Activated CD8-positive, alpha-beta T cell treated with anti-CD3 and anti-CD28 coated beads, Interleukin-2, amount 10 ng/mL, durations not matched to agents 7 days and 5 days (primary cell): ENCODE results near the gene EFCAB11. TPM values are rescaled to one million over a fixed set of nuclear protein-coding genes. Genes with fewer than 3 reads are reported as not detected.
"Not testable (repeated sequence)": the region's sequence is repeated elsewhere in the genome, so short reads cannot be mapped to it uniquely, and the experiment has no call there.

Experiments used
- ATAC-seq: fragments of 150-1000 bp; cut with Tn5 transposase; one replicate; pipeline ENCODE4 v1.10.0; 2021; ENCODE audit warnings: moderate library complexity
- CTCF ChIA-PET: fragments of 350-600 bp; sonication (Branson Sonifier 250); formaldehyde crosslinking; loops from one replicate; lab custom pipeline; 2021; ENCODE audit warnings: antibody characterized with exemption; lab: Charles Lee
- POLR2A ChIA-PET: fragments of 350-600 bp; sonication (Branson Sonifier 250); formaldehyde crosslinking; loops from one replicate; lab custom pipeline; 2021; ENCODE audit warnings: antibody characterized with exemption; lab: Charles Lee
- DNase-seq: peaks from one replicate; pipeline ENCODE4 v3.0.0-alpha.2; 2020
- H3K27ac Mint-ChIP-seq: one replicate; pipeline ENCODE4 v1.8.0; 2021; ENCODE audit warnings: mild to moderate bottlenecking, mixed read lengths
- H3K27me3 Mint-ChIP-seq: one replicate; pipeline ENCODE4 v1.8.0; 2021; ENCODE audit warnings: low read depth, mixed read lengths
- H3K36me3 Mint-ChIP-seq: one replicate; pipeline ENCODE4 v1.8.0; 2021; ENCODE audit warnings: low read depth, mixed read lengths
- H3K4me1 Mint-ChIP-seq: one replicate; pipeline ENCODE4 v1.8.0; 2021; ENCODE audit warnings: low read depth, mixed read lengths
- H3K4me3 Mint-ChIP-seq: one replicate; pipeline ENCODE4 v1.8.0; 2021; ENCODE audit warnings: mild to moderate bottlenecking, mixed read lengths
- H3K9me3 Mint-ChIP-seq: one replicate; pipeline ENCODE4 v1.8.0; 2022; ENCODE audit warnings: mixed read lengths; ENCODE audit not compliant: insufficient read depth
- total RNA-seq, 2 experiments: library from RNA; stranded (reverse); gene quantifications; one replicate each; pipeline ENCODE4 v1.2.3, GENCODE V29; 2021

The EFCAB11 gene
- total RNA-seq, 2 experiments from 2014 or later, result 9.8 to 11.9 TPM

DNA sequence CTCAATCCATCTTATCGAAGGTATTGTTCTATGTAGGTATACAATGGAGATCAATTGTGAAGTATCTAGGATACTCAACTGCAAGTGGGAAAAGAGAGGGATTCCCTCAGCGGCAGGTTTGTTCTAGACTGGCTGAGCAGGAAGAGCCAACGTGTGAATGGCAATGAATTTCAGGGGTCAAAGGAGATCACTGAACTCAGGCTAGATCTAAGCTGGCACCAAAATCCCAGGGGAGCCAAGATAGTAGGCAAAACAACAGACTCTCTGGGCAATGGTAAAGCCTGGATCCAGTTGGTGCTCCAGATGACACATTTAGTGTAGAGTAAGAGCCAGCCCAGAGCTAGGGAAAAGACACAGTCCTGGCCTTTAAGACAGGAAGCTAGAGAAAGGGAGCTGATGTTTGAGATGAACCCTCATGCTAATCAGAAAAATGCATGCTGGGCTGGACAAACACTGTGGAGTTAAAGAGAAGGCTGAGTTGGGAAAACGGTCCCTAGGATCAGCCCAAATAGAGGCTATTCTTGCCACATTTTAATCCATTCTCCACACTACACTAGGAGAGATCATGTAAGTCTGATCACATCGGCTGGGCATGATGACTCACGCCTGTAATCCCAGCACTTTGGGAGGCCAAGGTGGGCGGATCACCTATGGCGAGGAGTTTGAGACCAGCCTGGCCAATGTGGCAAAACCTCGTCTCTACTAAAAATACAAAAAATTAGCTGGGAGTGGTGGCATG lies 45.6 kb downstream of the EFCAB11 start:
- H3K4me1 Mint-ChIP-seq, result peaks cover 3% of the 10 kb centered on the region
- peaks cover 17% of the 10 kb centered on the region for H3K27me3 Mint-ChIP-seq
- H3K9me3 Mint-ChIP-seq, result no peaks in the 10 kb centered on the region
- H3K27ac Mint-ChIP-seq, result no peak overlapping the region
- H3K4me3 Mint-ChIP-seq, result no peak overlapping the region
- no peak for DNase-seq
- ChIA-PET POLR2A (no interaction called here), CTCF (no interaction called here)
- no peak for ATAC-seq
- H3K36me3 Mint-ChIP-seq, result no peaks in the 10 kb centered on the region

DNA sequence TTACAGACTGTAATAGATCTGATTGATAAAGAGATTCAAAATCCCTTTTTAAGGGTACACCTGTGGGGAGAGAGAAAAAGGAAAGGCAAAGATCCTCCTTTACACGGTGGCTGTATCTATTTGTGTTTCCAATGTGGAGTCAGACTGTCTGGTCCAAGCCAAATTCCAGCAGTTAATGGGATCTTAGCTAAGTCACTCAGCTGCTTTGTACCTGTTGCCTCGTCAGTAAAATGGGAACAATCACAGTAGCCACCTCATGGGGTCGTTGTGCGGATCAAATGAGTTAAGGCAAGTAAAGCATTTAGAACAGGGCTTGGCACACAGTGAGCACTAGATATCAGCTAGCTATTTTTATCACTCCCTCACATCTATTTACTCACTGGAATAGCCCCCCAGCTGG lies 46.9 kb downstream of the EFCAB11 start:
- ATAC-seq, result no peak
- peaks cover 12% of the 10 kb centered on the region for H3K27me3 Mint-ChIP-seq

DNA sequence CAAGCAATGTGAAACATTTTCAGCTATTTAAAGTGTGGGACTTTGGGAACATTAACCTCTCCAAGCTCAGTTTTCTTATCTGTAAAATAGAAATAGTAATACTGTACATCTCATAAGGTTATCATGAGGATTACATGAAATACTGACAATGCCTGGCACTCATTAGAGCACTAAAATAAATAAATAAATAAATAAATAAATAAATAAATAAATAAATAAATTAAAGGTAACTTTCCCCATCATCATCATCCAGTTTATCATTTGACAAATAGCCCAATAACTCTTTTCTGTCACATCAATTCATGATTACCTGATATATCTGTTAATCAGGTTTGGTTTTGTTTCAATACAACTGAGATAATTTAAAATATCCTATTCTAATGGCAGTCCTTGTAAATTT lies 48.5 kb downstream of the EFCAB11 start:
- no peaks in the 10 kb centered on the region for H3K36me3 Mint-ChIP-seq
- no peak overlapping the region for H3K27ac Mint-ChIP-seq
- no peak for DNase-seq
- H3K4me1 Mint-ChIP-seq, result peaks cover 11% of the 10 kb centered on the region
- ChIA-PET POLR2A (no interaction called here), CTCF (no interaction called here)
- peaks cover 3% of the 10 kb centered on the region for H3K27me3 Mint-ChIP-seq
- H3K9me3 Mint-ChIP-seq, result no peaks in the 10 kb centered on the region
- ATAC-seq, result no peak
- no peak overlapping the region for H3K4me3 Mint-ChIP-seq

More for the DNA sequence above, 46.9 kb downstream of the EFCAB11 start:
- no peak overlapping the region for H3K27ac Mint-ChIP-seq
- H3K4me3 Mint-ChIP-seq, result no peak overlapping the region
- no peaks in the 10 kb centered on the region for H3K9me3 Mint-ChIP-seq
- ChIA-PET CTCF (interaction anchor here (0.8 kb wide), 1 partner anchor 32 kb away, joined by 3 read pairs; no protein-coding TSS in a partner anchor), POLR2A (no interaction called here)
- no peak for DNase-seq
- H3K4me1 Mint-ChIP-seq, result peaks cover 11% of the 10 kb centered on the region
- no peaks in the 10 kb centered on the region for H3K36me3 Mint-ChIP-seq

DNA sequence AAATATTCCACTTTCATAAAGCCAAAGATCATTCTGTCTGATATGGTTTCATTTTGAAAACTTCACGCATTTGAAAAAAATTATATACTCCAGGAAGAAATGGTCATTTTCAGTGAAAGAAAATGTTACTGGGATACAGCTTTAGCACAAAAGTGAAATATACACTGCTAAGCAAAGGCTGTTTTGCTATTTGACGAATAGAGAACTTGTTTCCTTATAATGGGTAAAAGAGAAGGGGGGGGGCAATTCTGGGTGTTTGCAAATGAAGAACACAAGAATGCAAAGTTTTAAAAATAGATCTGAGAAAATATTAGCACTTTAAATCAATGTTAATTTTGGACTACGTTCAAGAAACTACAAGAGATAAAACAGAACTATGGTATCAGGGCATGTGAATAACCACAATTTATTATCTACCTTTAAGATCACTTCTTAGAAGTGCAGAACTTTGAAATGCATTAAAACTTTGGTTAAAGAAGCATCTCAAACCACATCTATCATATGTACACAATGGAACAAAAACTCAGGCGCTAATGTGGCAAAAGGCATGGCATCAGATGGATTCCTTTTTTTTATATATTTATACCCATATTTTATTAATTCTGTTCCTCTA lies 51.1 kb downstream of the EFCAB11 start:
- H3K9me3 Mint-ChIP-seq, result no peaks in the 10 kb centered on the region
- peaks cover 2% of the 10 kb centered on the region for H3K27me3 Mint-ChIP-seq
- ChIA-PET POLR2A (no interaction called here), CTCF (interaction anchor here (2.0 kb wide), 1 partner anchor 877 kb away, joined by 5 read pairs; no protein-coding TSS in a partner anchor)
- H3K4me1 Mint-ChIP-seq, result peaks cover 11% of the 10 kb centered on the region
- DNase-seq, result no peak
- no peak for ATAC-seq
- H3K27ac Mint-ChIP-seq, result no peak overlapping the region
- no peak overlapping the region for H3K4me3 Mint-ChIP-seq
- H3K36me3 Mint-ChIP-seq, result no peaks in the 10 kb centered on the region

DNA sequence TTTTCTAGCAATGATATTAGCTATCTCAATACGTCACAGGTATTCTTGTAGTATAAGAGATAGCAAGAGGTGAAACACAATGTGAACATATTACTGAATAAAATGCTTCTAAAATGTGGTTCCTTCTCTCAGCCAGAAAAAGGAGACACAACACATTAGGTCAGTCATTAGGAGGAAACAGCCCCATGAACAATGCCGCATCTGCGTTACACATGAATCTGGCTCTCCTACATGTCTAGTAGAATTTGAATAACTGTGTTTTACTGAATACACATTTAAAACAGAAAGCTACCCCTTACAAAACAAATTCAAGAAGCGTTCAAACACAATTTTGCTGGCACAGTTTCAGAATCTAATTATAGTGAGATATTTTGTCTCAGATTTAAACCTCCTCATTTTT lies 51.6 kb downstream of the EFCAB11 start:
- DNase-seq (no peak), ATAC-seq (no peak)
- Mint-ChIP-seq H3K4me1 (peaks cover 11% of the 10 kb centered on the region), H3K27ac (no peak overlapping the region), H3K4me3 (no peak overlapping the region), H3K36me3 (no peaks in the 10 kb centered on the region), H3K9me3 (no peaks in the 10 kb centered on the region), H3K27me3 (peaks cover 2% of the 10 kb centered on the region)
- CTCF ChIA-PET, result interaction anchor here (2.0 kb wide), 1 partner anchor 876 kb away, joined by 5 read pairs; no protein-coding TSS in a partner anchor
- POLR2A ChIA-PET, result no interaction called here

DNA sequence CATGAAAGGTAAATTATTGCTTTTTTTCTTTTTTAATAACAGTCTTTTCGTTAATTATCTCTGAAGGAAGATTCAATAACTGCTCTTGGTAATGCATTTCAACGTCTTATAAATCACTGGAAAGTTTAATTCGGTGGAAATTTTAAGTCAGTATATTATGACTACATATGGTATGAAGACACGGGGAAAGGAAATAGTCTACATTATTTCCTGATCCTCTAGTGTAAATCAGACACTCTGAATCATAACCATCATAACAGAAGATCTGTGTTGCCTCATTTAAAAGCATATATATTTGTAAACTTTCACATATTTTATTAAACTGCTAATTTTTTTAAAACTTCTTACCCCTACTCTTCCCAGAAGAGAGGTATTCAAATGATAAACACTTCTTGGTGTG lies 53.7 kb downstream of the EFCAB11 start:
- ATAC-seq (no peak), DNase-seq (no peak)
- Mint-ChIP-seq H3K4me3 (no peak overlapping the region), H3K27ac (no peak overlapping the region), H3K27me3 (no peaks in the 10 kb centered on the region), H3K4me1 (peaks cover 11% of the 10 kb centered on the region), H3K36me3 (no peaks in the 10 kb centered on the region), H3K9me3 (no peaks in the 10 kb centered on the region)
- ChIA-PET CTCF (interaction anchor here (1.5 kb wide), 1 partner anchor 1233 kb away, joined by 3 read pairs; no protein-coding TSS in a partner anchor), POLR2A (no interaction called here)

DNA sequence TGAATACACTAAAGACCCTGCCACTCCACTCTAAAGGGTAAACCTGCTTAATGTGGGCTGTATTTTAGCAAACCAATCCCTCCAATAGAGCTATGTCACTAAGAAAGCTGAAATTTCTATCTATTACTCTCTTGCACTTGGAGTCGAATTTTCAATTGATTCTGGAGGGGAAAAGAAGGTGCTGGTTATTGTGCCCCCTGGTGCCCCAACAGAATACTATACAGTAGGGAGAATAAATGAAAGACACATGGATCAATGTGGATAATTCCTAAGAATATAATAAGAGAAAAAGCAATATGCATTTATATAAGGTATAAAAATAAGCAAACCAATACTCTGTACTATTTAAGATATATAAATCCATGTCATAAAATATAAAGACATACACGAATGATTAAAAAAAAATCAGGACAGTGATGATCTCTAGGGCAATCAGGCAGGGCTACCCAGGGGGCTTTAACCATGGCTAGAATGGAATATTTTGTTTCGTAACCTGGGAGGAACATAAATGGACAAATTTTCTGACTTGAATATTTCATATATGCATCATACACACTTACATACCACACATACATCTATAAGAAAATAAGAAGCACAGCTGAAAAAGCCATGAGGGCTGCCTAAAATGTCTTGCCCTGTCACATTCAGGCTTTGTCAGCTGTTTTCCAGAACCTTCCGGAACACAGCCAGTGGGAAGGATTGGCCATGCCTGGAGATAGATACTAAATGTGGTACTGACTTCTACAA lies 54.4 kb downstream of the EFCAB11 start:
- CTCF ChIA-PET, result interaction anchor here (1.0 to 1.5 kb wide), 2 partner anchors 723 to 1233 kb away, joined by 3 read pairs; no protein-coding TSS in a partner anchor
- no peak overlapping the region for H3K27ac Mint-ChIP-seq
- POLR2A ChIA-PET, result no interaction called here
- no peaks in the 10 kb centered on the region for H3K36me3 Mint-ChIP-seq
- DNase-seq (peak; percentile 38), ATAC-seq (no peak)
- peaks cover 11% of the 10 kb centered on the region for H3K4me1 Mint-ChIP-seq
- no peak overlapping the region for H3K4me3 Mint-ChIP-seq
- H3K9me3 Mint-ChIP-seq, result no peaks in the 10 kb centered on the region
- no peaks in the 10 kb centered on the region for H3K27me3 Mint-ChIP-seq

DNA sequence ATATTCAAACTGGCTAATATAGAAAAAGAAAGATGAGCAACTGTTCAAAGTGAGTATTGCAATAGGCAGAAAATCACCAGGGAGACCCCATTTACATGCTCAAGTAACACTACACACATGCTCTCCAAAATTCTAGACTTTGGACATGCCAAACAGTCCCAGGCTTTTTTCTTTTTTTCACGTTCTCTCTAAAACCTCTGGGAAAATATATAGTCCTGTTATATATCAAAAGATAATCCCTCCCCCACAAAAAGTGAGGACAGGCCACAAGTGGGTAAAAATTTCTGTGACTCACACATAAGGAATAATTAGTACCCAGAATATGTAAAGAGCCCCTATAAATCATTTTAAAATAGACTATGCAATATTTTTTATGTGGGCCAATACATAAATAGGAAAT lies 55.2 kb downstream of the EFCAB11 start:
- H3K9me3 Mint-ChIP-seq, result no peaks in the 10 kb centered on the region
- H3K4me3 Mint-ChIP-seq, result no peak overlapping the region
- H3K27me3 Mint-ChIP-seq, result no peaks in the 10 kb centered on the region
- ChIA-PET POLR2A (no interaction called here), CTCF (interaction anchor here (1.0 to 1.5 kb wide), 2 partner anchors 722 to 1232 kb away, joined by 3 read pairs; no protein-coding TSS in a partner anchor)
- no peak for DNase-seq
- ATAC-seq, result no peak
- no peaks in the 10 kb centered on the region for H3K36me3 Mint-ChIP-seq
- H3K27ac Mint-ChIP-seq, result no peak overlapping the region
- H3K4me1 Mint-ChIP-seq, result peaks cover 11% of the 10 kb centered on the region

DNA sequence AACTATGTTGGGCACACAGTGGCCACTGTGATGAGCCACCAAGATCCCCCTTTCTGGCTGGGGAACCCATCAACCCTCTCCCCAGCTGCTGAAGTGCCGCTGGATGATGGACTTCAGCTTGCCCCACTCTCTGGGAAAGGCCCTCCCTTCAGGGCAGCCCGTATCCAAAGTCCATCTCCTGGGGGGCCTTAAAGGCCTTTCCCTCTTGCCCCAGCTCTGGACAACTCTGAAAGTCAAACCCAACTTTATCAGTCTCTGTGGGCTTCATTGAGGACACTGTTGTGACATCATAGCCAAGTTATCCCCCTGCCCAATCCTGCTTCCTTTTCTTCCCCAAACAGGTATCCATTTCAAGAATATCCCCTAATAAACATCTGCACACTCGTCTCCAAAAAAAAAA lies 61.1 kb downstream of the EFCAB11 start:
- H3K9me3 Mint-ChIP-seq, CTCF ChIA-PET, H3K27ac Mint-ChIP-seq, DNase-seq, POLR2A ChIA-PET, H3K4me1 Mint-ChIP-seq, H3K27me3 Mint-ChIP-seq, ATAC-seq, H3K36me3 Mint-ChIP-seq, H3K4me3 Mint-ChIP-seq: not testable (repeated sequence)

DNA sequence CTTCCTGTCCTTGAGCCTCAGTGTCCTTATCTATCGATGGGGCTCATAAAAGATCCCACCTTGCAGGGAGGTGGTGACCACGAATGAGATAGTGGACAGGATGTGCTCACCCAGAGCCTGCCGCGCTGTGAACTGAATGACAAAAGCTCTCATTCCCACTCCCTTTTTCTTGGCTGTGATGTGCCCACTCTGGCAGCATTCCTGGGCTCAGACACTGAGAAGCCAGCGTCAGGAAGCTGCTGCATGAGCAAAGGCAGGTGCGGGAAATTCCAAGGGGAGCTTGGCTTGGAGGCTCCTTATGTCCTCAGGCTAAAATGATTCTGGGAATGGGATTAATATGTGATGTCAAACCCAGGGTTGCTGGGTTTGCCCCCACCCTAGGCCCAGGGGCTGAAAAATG lies 61.6 kb downstream of the EFCAB11 start:
- ATAC-seq, result no peak
- H3K36me3 Mint-ChIP-seq, result no peaks in the 10 kb centered on the region
- DNase-seq, result no peak
- no peak overlapping the region for H3K27ac Mint-ChIP-seq
- peaks cover 6% of the 10 kb centered on the region for H3K9me3 Mint-ChIP-seq
- POLR2A ChIA-PET, result no interaction called here
- H3K4me1 Mint-ChIP-seq, result no peaks in the 10 kb centered on the region
- no peaks in the 10 kb centered on the region for H3K27me3 Mint-ChIP-seq
- CTCF ChIA-PET, result no interaction called here
- H3K4me3 Mint-ChIP-seq, result no peak overlapping the region

DNA sequence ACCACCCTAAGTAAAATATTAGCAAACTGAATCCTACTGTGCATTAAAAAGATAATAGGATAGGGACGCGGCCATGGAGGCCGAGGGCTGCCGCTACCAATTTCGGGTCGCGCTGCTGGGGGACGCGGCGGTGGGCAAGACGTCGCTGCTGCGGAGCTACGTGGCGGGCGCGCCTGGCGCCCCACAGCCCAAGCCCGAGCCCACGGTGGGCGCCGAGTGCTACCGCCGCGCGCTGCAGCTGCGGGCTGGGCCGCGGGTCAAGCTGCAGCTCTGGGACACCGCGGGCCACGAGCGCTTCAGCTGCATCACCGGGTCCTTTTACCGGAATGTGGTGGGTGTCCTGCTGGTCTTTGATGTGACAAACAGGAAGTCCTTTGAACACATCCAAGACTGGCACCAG lies 62.8 kb downstream of the EFCAB11 start:
- POLR2A ChIA-PET, H3K9me3 Mint-ChIP-seq, DNase-seq, H3K4me1 Mint-ChIP-seq, H3K27ac Mint-ChIP-seq, H3K36me3 Mint-ChIP-seq, H3K4me3 Mint-ChIP-seq, ATAC-seq, H3K27me3 Mint-ChIP-seq, CTCF ChIA-PET: not testable (repeated sequence)

DNA sequence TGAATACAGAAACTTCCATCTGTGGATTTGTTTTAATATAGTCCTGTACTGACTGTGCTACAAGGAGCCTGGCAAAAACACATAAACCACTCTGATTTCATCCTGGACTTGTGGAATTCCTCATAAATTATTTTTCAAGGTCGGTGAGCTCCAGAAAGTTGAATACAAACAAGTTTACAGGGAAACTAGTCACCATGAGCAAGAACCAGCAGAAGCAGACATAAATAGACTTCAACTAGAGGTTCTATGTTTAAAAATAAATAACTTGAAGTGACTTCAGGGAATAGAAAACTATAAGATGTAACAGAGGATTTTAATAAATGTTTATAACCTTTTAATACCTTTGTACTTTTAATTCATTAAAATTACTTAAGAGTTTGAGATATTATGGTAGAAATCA lies 63.5 kb downstream of the EFCAB11 start:
- CTCF ChIA-PET, result no interaction called here
- H3K4me3 Mint-ChIP-seq, result no peak overlapping the region
- POLR2A ChIA-PET, result no interaction called here

More for the DNA sequence above, 63.5 kb downstream of the EFCAB11 start:
- ATAC-seq (no peak), DNase-seq (no peak)
- H3K9me3 Mint-ChIP-seq, result peaks cover 6% of the 10 kb centered on the region
- no peaks in the 10 kb centered on the region for H3K27me3 Mint-ChIP-seq
- H3K36me3 Mint-ChIP-seq, result no peaks in the 10 kb centered on the region
- H3K4me1 Mint-ChIP-seq, result no peaks in the 10 kb centered on the region
- no peak overlapping the region for H3K27ac Mint-ChIP-seq
